Hepatocyte (in vitro differentiated cells): ENCODE results near the gene VWF. TPM values are rescaled to one million over a fixed set of nuclear protein-coding genes. Genes with fewer than 3 reads are reported as not detected.

Experiments
- DNase-seq: peaks from one replicate; pipeline ENCODE4 v3.0.0-alpha.2; 2016; ENCODE audit warnings: low spot score
- H2AFZ ChIP-seq: fragments of 200-600 bp; sonication (generic); 2 replicates; pipeline ENCODE4 v1.6.0; 2016; ENCODE audit warnings: antibody characterized with exemption, mild to moderate bottlenecking
- H3K27ac ChIP-seq: fragments of 200-600 bp; sonication (generic); 2 replicates; pipeline ENCODE4 v1.5.1; 2016; ENCODE audit warnings: mild to moderate bottlenecking
- H3K27me3 ChIP-seq: fragments of 200-600 bp; sonication (generic); 2 replicates; pipeline ENCODE4 v1.6.1; 2016
- H3K36me3 ChIP-seq: fragments of 200-600 bp; sonication (generic); replicated peaks from 2 replicates; pipeline ENCODE4 v1.5.1; 2016; ENCODE audit warnings: low read depth; ENCODE audit not compliant: insufficient read depth
- H3K4me1 ChIP-seq: fragments of 200-600 bp; sonication (generic); 2 replicates; pipeline ENCODE4 v1.5.1; 2016; ENCODE audit warnings: mild to moderate bottlenecking, moderate library complexity; ENCODE audit not compliant: insufficient read depth
- H3K4me2 ChIP-seq: fragments of 200-600 bp; sonication (generic); 2 replicates; pipeline ENCODE4 v1.6.0; 2016
- H3K4me3 ChIP-seq: fragments of 200-600 bp; sonication (generic); 2 replicates; pipeline ENCODE4 v1.5.1; 2016; ENCODE audit warnings: mild to moderate bottlenecking
- H3K79me2 ChIP-seq: fragments of 200-600 bp; sonication (generic); 2 replicates; pipeline ENCODE4 v1.6.0; 2017; ENCODE audit warnings: mild to moderate bottlenecking
- H3K9me2 ChIP-seq: fragments of 200-600 bp; sonication (generic); replicated peaks from 2 replicates; pipeline ENCODE4 v1.6.0; 2017; ENCODE audit warnings: mild to moderate bottlenecking; ENCODE audit not compliant: insufficient read depth
- H3K9me3 ChIP-seq: fragments of 200-600 bp; sonication (generic); 2 replicates; pipeline ENCODE4 v1.5.1; 2016; ENCODE audit warnings: low read depth, mild to moderate bottlenecking
- H4K20me1 ChIP-seq: fragments of 200-600 bp; sonication (generic); 2 replicates; pipeline ENCODE4 v1.6.0; 2016; ENCODE audit warnings: mild to moderate bottlenecking; ENCODE audit not compliant: insufficient read depth, poor library complexity, severe bottlenecking
- EZH2 ChIP-seq: fragments of 200-600 bp; sonication (generic); IDR thresholded peaks from 2 replicates; pipeline ENCODE4 v1.6.1; 2016; ENCODE audit warnings: antibody characterized with exemption, mild to moderate bottlenecking, borderline replicate concordance
- EZH2phosphoT487 ChIP-seq: fragments of 200-600 bp; sonication (generic); IDR thresholded peaks from one replicate; pipeline ENCODE4 v1.6.1; 2018; ENCODE audit warnings: antibody characterized with exemption, mild to moderate bottlenecking, low read depth, moderate library complexity; ENCODE audit not compliant: unreplicated experiment, severe bottlenecking
- WGBS: methylation state at CpG from one replicate; pipeline ENCODE4 v1.1.6; 2016; ENCODE audit warnings: low lambda C conversion rate; ENCODE audit errors: missing lambda C conversion rate; 5-methylcytosine and 5-hydroxymethylcytosine counted together
- polyA plus RNA-seq: library from polyadenylated mRNA; unstranded; fragments of >200 nt; fragmentation: Nextera tagmentation; extraction: Ambion mirVana; gene quantifications from 2 replicates; pipeline ENCODE4 v1.2.1, GENCODE V29; 2016
- total RNA-seq: library from RNA; depleted of rRNA; stranded (reverse); fragments of >200 nt; gene quantifications from 2 replicates; pipeline ENCODE4 v1.2.3, GENCODE V29; 2014
- TF ChIP-seq, protein P1 (sequence below): fragments of 200-600 bp; sonication (generic); IDR thresholded peaks from 2 replicates; pipeline ENCODE4 v1.5.1; 2016; ENCODE audit warnings: antibody characterized with exemption, mild to moderate bottlenecking; ENCODE audit not compliant: poor library complexity

VWF gene
- total and polyA plus RNA-seq, 2 experiments from 2014 or later, result 0.20 to 0.77 TPM

- Histone ChIP-seq H3K27me3 (peaks cover 15% of the 10 kb centered on the region), H3K79me2 (no peaks in the 10 kb centered on the region), H3K4me1 (no peaks in the 10 kb centered on the region), H3K4me2 (no peak overlapping the region), H3K27ac (no peak overlapping the region), H3K9me3 (no peaks in the 10 kb centered on the region), H3K9me2 (no peaks in the 10 kb centered on the region), H3K36me3 (no peaks in the 10 kb centered on the region), H3K4me3 (no peak overlapping the region), H4K20me1 (no peaks in the 10 kb centered on the region), H2AFZ (no peak overlapping the region)
- no peak for DNase-seq
- TF ChIP-seq, protein P1, sequence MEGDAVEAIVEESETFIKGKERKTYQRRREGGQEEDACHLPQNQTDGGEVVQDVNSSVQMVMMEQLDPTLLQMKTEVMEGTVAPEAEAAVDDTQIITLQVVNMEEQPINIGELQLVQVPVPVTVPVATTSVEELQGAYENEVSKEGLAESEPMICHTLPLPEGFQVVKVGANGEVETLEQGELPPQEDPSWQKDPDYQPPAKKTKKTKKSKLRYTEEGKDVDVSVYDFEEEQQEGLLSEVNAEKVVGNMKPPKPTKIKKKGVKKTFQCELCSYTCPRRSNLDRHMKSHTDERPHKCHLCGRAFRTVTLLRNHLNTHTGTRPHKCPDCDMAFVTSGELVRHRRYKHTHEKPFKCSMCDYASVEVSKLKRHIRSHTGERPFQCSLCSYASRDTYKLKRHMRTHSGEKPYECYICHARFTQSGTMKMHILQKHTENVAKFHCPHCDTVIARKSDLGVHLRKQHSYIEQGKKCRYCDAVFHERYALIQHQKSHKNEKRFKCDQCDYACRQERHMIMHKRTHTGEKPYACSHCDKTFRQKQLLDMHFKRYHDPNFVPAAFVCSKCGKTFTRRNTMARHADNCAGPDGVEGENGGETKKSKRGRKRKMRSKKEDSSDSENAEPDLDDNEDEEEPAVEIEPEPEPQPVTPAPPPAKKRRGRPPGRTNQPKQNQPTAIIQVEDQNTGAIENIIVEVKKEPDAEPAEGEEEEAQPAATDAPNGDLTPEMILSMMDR, result no peak
- TF ChIP-seq EZH2, result no peak
- no peak for TF ChIP-seq EZH2phosphoT487
- 81% methylated on average over 5 of the region's 5 CpGs for WGBS
Observed at GRCh38 chr12:5953835-5954586, 170.5 kb downstream of the VWF start.

- no peak overlapping the region for H3K27ac ChIP-seq
- no peaks in the 10 kb centered on the region for H3K9me3 ChIP-seq
- peaks cover 28% of the 10 kb centered on the region for H3K27me3 ChIP-seq
- no peak for DNase-seq
- no peaks in the 10 kb centered on the region for H3K79me2 ChIP-seq
- H3K36me3 ChIP-seq, result no peaks in the 10 kb centered on the region
- H3K9me2 ChIP-seq, result no peaks in the 10 kb centered on the region
- no peaks in the 10 kb centered on the region for H3K4me1 ChIP-seq
- TF ChIP-seq EZH2 (no peak), EZH2phosphoT487 (no peak)
- TF ChIP-seq, protein P1, result no peak
- 80% methylated on average over 3 of the region's 3 CpGs for WGBS
- no peak overlapping the region for H3K4me3 ChIP-seq
- H4K20me1 ChIP-seq, result no peaks in the 10 kb centered on the region
- no peak overlapping the region for H2AFZ ChIP-seq
- H3K4me2 ChIP-seq, result no peak overlapping the region
Observed at GRCh38 chr12:5952031-5952430, 172.4 kb downstream of the VWF start.

DNA sequence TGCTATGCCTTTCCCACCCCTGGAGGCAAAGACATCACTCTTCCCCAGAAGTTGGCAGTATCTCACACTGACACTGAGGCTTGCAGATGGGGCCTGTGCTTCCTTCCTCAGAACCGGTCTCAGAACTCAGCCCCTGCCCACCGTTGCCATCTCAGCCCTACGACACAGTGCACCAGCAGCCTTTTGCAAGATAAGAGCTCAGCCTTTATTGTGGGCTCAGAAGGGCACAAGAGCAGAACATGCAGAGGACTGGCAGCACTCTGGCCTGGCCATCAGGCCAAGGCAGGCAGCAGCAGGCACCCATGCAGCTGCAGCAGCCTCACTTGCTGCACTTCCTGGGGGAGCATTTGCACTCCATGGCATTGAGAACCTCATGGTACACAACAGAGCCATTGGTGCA lies 175.8 kb downstream of the VWF start:
- no peak for TF ChIP-seq EZH2phosphoT487
- TF ChIP-seq EZH2, result no peak
- TF ChIP-seq, protein P1, result no peak
- Histone ChIP-seq H3K9me2 (no peaks in the 10 kb centered on the region), H2AFZ (no peak overlapping the region), H3K27ac (no peak overlapping the region), H3K4me3 (no peak overlapping the region), H3K27me3 (peaks cover 54% of the 10 kb centered on the region), H4K20me1 (no peaks in the 10 kb centered on the region), H3K36me3 (no peaks in the 10 kb centered on the region), H3K4me1 (no peaks in the 10 kb centered on the region), H3K79me2 (no peaks in the 10 kb centered on the region), H3K9me3 (no peaks in the 10 kb centered on the region), H3K4me2 (no peak overlapping the region)
- no peak for DNase-seq
- 63% methylated on average over 3 of the region's 3 CpGs for WGBS
